HG03280 (cell line): ENCODE data around the gene DTHD1.

ENCODE experiments used
- ATAC-seq: cut with Tn5 transposase; IDR thresholded peaks from one replicate; pipeline ENCODE4 v1.9.1; 2021; ENCODE audit warnings: mild to moderate bottlenecking, moderate library complexity; ENCODE audit not compliant: unreplicated experiment

Gene DTHD1

GRCh38 chr4:36312511-36312910 lies 31.1 kb downstream of the DTHD1 start:
- ATAC-seq, result no peak

- ATAC-seq, result no peak
Observed at GRCh38 chr4:36313301-36313700, 31.9 kb downstream of the DTHD1 start.

GRCh38 chr4:36313703-36314102 lies 32.3 kb downstream of the DTHD1 start:
- no peak for ATAC-seq

- no peak for ATAC-seq
Observed at GRCh38 chr4:36316607-36317006, 35.2 kb downstream of the DTHD1 start.

GRCh38 chr4:36317721-36318120 lies 36.3 kb downstream of the DTHD1 start:
- ATAC-seq, result no peak

- peak; percentile 34 for ATAC-seq
Observed at GRCh38 chr4:36320117-36320896, 38.9 kb downstream of the DTHD1 start.

GRCh38 chr4:36321176-36321575 lies 39.8 kb downstream of the DTHD1 start:
- ATAC-seq, result no peak

- peak; percentile 21 for ATAC-seq
Observed at GRCh38 chr4:36322921-36323354, 41.5 kb downstream of the DTHD1 start.

- no peak for ATAC-seq
Observed at GRCh38 chr4:36323816-36324419, 42.5 kb downstream of the DTHD1 start.

- ATAC-seq, result no peak
Observed at GRCh38 chr4:36324808-36325207, 43.4 kb downstream of the DTHD1 start.

- ATAC-seq, result peak; percentile 72
Observed at GRCh38 chr4:36325499-36325898, 44.1 kb downstream of the DTHD1 start.

GRCh38 chr4:36325926-36326325 lies 44.5 kb downstream of the DTHD1 start:
- no peak for ATAC-seq

GRCh38 chr4:36326476-36327029 lies 45.1 kb downstream of the DTHD1 start:
- ATAC-seq, result no peak

- no peak for ATAC-seq
Observed at GRCh38 chr4:36327400-36327799, 46.0 kb downstream of the DTHD1 start.

GRCh38 chr4:36328130-36328529 lies 46.7 kb downstream of the DTHD1 start:
- ATAC-seq, result no peak

- ATAC-seq, result no peak
Observed at GRCh38 chr4:36329228-36329627, 47.8 kb downstream of the DTHD1 start.

GRCh38 chr4:36330796-36331195 lies 49.4 kb downstream of the DTHD1 start:
- no peak for ATAC-seq

GRCh38 chr4:36332023-36332781 lies 50.8 kb downstream of the DTHD1 start:
- ATAC-seq, result peak; percentile 78

GRCh38 chr4:36332782-36333131 lies 51.3 kb downstream of the DTHD1 start:
- ATAC-seq, result peak; percentile 99

- no peak for ATAC-seq
Observed at GRCh38 chr4:36333303-36333877, 52.0 kb downstream of the DTHD1 start.

- ATAC-seq, result no peak
Observed at GRCh38 chr4:36337665-36338185, 56.3 kb downstream of the DTHD1 start.
